ENCODE measurements around the gene COX19. TPM values are rescaled to one million over a fixed set of nuclear protein-coding genes. Genes with fewer than 3 reads are reported as not detected.

The COX19 gene, protein sequence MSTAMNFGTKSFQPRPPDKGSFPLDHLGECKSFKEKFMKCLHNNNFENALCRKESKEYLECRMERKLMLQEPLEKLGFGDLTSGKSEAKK
- 11.6 and 12.4 TPM in 2 replicates for total RNA-seq (2014; rRNA removed)
- Bru-seq, nascent RNA, result percentile 93 among the genes with signal in this experiment
- BruChase-seq, experiment 1, labeled RNA remaining after a 6-hour chase, result percentile 92 among the genes with signal in this experiment
- percentile 96 among the genes with signal in this experiment for BruChase-seq, experiment 2, labeled RNA remaining after a 2-hour chase
- long read RNA-seq, transcript COX19-201 (3 exons, 3,666 nt), result major isoform, 33 of 79 reads
- long read RNA-seq, partial matches to known transcripts, result 2 of 79 reads
- long read RNA-seq, other reads (novel, unspliced or antisense), result 42 of 79 reads

DNA sequence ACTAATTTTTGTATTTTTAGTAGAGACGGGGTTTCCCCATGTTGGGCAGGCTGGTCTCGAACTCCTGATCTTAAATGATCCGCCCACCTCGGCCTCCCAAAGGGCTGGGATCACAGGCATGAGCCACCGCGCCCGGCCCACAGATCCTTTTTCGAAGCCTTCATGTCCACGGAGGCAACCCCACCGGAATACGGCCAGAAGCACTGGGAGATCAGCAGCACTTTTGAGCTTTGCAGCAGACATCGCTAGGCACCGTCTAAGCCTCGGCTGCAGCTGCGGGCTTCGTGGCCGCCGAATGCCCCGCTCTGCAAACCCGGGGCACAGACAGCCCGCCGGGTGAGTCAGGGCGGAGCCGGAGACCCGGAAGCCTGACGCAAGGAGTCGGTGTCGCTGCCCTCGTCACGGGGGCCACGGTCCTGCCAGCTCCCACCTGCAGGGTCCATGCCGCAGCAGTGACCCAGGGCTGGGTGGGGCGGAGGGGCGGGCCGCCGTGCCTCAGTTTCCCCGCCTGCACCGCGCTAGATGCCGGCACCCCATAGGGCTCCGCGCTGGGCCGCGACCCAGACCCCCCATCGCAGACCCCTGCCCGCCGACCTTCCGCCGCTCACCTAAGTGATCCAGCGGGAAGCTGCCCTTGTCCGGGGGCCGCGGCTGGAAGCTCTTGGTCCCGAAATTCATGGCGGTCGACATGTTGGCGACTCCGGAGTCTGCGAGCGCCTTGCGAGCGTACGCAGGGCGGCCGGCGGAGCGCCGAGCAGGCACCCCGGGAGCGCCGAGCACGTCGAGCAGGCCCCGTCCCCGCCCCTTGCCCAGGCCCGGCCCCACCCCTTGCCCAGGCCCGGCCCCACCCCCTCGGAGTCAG, at the start of gene COX19:
TSS of gene COX19 (minus strand) at position 730 of the 862 bp plus-strand sequence. CDS start at position 690, 40 bp downstream.
- H3K4me2 ChIP-seq (ENCODE audit: low read length), result peak within 1 kb of the TSS; percentile 97
- ChIA-PET CTCF (interaction anchor here (0.5 to 0.7 kb wide), 4 partner anchors 18 to 211 kb away, joined by 3 to 6 read pairs (median 4); no protein-coding TSS in a partner anchor), POLR2A (ENCODE audit: unreplicated experiment) (interaction anchor here (0.6 to 1.0 kb wide), 4 partner anchors 53 to 592 kb away, joined by 3 to 21 read pairs (median 7); no protein-coding TSS in a partner anchor)
- H3K27ac ChIP-seq (ENCODE audit: low read length), result peak within 1 kb of the TSS; percentile 75
- ATAC-seq (peak; percentile 93), DNase-seq (peak; percentile 83)
- TSS peak; percentile 34 for BruUV-seq (replicated peaks)
- intact Hi-C loops (cut with micrococcal nuclease), result no loop called here
- H3K9ac ChIP-seq (ENCODE audit: low read length), result peak within 1 kb of the TSS; percentile 97
- H4K20me1 ChIP-seq (ENCODE audit: low read length), result peaks cover 24% of the 10 kb centered on the region
- 0 out of 2 replicates have a peak, but pooled peaks cover 4% of the 10 kb centered on the region for H3K4me1 ChIP-seq (ENCODE audit: insufficient read depth, low read length)
- H3K79me2 ChIP-seq (ENCODE audit: low read length), result peaks cover 45% of the 10 kb centered on the region
- no peaks in the 10 kb centered on the region for H3K27me3 ChIP-seq (ENCODE audit: low read length)
- H3K36me3 ChIP-seq (ENCODE audit: low read depth, low read length), result peaks cover 24% of the 10 kb centered on the region
- no peak for TF ChIP-seq EZH2phosphoT487 (IDR thresholded peaks at IDR 0.05; ENCODE audit: borderline replicate concordance, low read length)
- TF ChIP-seq EZH2 (IDR thresholded peaks at IDR 0.05; ENCODE audit: low read length, unreplicated experiment), result no peak
- TF ChIP-seq, protein P1, sequence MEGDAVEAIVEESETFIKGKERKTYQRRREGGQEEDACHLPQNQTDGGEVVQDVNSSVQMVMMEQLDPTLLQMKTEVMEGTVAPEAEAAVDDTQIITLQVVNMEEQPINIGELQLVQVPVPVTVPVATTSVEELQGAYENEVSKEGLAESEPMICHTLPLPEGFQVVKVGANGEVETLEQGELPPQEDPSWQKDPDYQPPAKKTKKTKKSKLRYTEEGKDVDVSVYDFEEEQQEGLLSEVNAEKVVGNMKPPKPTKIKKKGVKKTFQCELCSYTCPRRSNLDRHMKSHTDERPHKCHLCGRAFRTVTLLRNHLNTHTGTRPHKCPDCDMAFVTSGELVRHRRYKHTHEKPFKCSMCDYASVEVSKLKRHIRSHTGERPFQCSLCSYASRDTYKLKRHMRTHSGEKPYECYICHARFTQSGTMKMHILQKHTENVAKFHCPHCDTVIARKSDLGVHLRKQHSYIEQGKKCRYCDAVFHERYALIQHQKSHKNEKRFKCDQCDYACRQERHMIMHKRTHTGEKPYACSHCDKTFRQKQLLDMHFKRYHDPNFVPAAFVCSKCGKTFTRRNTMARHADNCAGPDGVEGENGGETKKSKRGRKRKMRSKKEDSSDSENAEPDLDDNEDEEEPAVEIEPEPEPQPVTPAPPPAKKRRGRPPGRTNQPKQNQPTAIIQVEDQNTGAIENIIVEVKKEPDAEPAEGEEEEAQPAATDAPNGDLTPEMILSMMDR (conservative IDR thresholded peaks at IDR 0.05; ENCODE audit: low read depth, low read length), result no peak
- peak within 1 kb of the TSS; percentile 94 for H2AFZ ChIP-seq (ENCODE audit: low read length)
- no peaks in the 10 kb centered on the region for H3K9me3 ChIP-seq (ENCODE audit: low read length)
- H3F3A ChIP-seq (ENCODE audit: low read length, unreplicated experiment), result no peaks in the 10 kb centered on the region
- H3K4me3 ChIP-seq (ENCODE audit: low read length), result peak within 1 kb of the TSS; percentile 93
- no peaks in the 10 kb centered on the region for H3K9me2 ChIP-seq (replicated peaks; ENCODE audit: low read length)

DNA sequence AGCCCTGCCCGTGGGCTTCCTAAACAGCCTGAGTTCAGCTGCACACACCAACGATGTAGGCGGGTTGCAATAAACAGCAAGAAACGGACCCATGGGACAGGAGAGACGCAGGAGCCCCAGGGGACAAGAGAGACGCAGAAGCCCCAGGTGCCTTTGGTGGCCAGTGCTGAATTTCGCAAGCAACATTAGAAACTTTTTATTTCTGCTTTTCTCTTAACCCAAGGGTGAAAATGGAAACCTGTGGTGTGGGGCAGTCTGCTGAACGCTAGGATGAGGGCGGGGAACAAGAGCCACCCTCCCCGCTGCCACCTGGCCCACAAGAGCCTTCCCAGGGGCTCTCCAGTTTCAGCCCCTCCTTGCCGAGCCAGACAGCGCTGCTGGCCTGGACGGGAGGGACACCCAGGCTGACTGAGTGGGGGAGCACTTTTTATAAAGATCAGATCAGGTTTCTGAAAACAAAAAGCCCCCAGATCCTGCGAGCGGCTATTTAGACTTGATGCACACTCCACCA, 49.0 kb upstream of the COX19 start:
- ATAC-seq (no peak), DNase-seq (no peak)
- ChIA-PET CTCF (no interaction called here), POLR2A (ENCODE audit: unreplicated experiment) (no interaction called here)
- no TSS peak for BruUV-seq (replicated peaks)
- peaks cover 13% of the 10 kb centered on the region for H3K4me1 ChIP-seq (ENCODE audit: insufficient read depth, low read length)
- H3K9ac ChIP-seq (ENCODE audit: low read length), result no peak overlapping the region
- H3K36me3 ChIP-seq (ENCODE audit: low read depth, low read length), result peaks cover 7% of the 10 kb centered on the region; the same call in 1 of the 2 replicates
- H3K9me3 ChIP-seq (ENCODE audit: low read length), result no peaks in the 10 kb centered on the region
- H3F3A ChIP-seq (ENCODE audit: low read length, unreplicated experiment), result no peaks in the 10 kb centered on the region
- intact Hi-C loops (cut with micrococcal nuclease), result no loop called here
- no peak overlapping the region for H3K4me2 ChIP-seq (ENCODE audit: low read length)
- H3K27ac ChIP-seq (ENCODE audit: low read length), result no peak overlapping the region
- H4K20me1 ChIP-seq (ENCODE audit: low read length), result peaks cover 20% of the 10 kb centered on the region
- no peak overlapping the region for H3K4me3 ChIP-seq (ENCODE audit: low read length)
- H3K9me2 ChIP-seq (replicated peaks; ENCODE audit: low read length), result no peaks in the 10 kb centered on the region
- H2AFZ ChIP-seq (ENCODE audit: low read length), result no peak overlapping the region
- H3K79me2 ChIP-seq (ENCODE audit: low read length), result peaks cover 54% of the 10 kb centered on the region
- TF ChIP-seq, protein P1 (conservative IDR thresholded peaks at IDR 0.05; ENCODE audit: low read depth, low read length), result no peak
- TF ChIP-seq EZH2phosphoT487 (IDR thresholded peaks at IDR 0.05; ENCODE audit: borderline replicate concordance, low read length) (no peak), EZH2 (IDR thresholded peaks at IDR 0.05; ENCODE audit: low read length, unreplicated experiment) (no peak)
- H3K27me3 ChIP-seq (ENCODE audit: low read length), result no peaks in the 10 kb centered on the region

Measured in PC-3 (cell line).